Muscle layer of colon (tissue), 2 donors: ENCODE results near the gene STAC.

Source experiments
- H3K27ac ChIP-seq: one replicate; pipeline ENCODE4 v1.7.0; 2013; ENCODE audit warnings: low read depth, mild to moderate bottlenecking, low read length, moderate library complexity
- H3K27me3 ChIP-seq, 2 donors: one replicate each; pipeline ENCODE4 v1.7.0; 2013; ENCODE audit warnings: low read length in 2 of 2, mild to moderate bottlenecking in 2 of 2; ENCODE audit not compliant: insufficient read depth in 2 of 2, control insufficient read depth in 1 of 2
- H3K36me3 ChIP-seq: one replicate; pipeline ENCODE4 v1.7.0; 2013; ENCODE audit warnings: mild to moderate bottlenecking, low read length; ENCODE audit not compliant: insufficient read depth
- H3K4me1 ChIP-seq: one replicate; pipeline ENCODE4 v1.7.0; 2013; ENCODE audit warnings: mild to moderate bottlenecking, low read length; ENCODE audit not compliant: insufficient read depth
- H3K4me3 ChIP-seq, 2 donors: one replicate each; pipeline ENCODE4 v1.7.0; 2013; ENCODE audit warnings: low read length in 2 of 2, low read depth in 1 of 2, mild to moderate bottlenecking in 1 of 2, moderate library complexity in 1 of 2
- H3K9ac ChIP-seq: one replicate; pipeline ENCODE4 v1.7.0; 2013; ENCODE audit warnings: low read length
- H3K9me3 ChIP-seq: one replicate; pipeline ENCODE4 v1.7.0; 2013; ENCODE audit warnings: mild to moderate bottlenecking, low read length
- donor health status: abdominal sarcoma.
- donor health status: Adenocarcinoma of cecum.

The STAC gene

GRCh38 chr3:36482880-36483279 lies 102.6 kb downstream of the STAC start:
- H3K4me1 ChIP-seq = peaks cover 10% of the 10 kb centered on the region
- no peaks in the 10 kb centered on the region for H3K27me3 ChIP-seq
- H3K4me3 ChIP-seq = no peak overlapping the region
- no peaks in the 10 kb centered on the region for H3K9me3 ChIP-seq
- H3K36me3 ChIP-seq = no peaks in the 10 kb centered on the region
- no peak overlapping the region for H3K9ac ChIP-seq
- no peak overlapping the region for H3K27ac ChIP-seq

GRCh38 chr3:36483709-36484108 lies 103.4 kb downstream of the STAC start:
- H3K4me3 ChIP-seq = no peak overlapping the region
- no peaks in the 10 kb centered on the region for H3K27me3 ChIP-seq
- H3K4me1 ChIP-seq = peaks cover 10% of the 10 kb centered on the region
- no peak overlapping the region for H3K9ac ChIP-seq
- no peak overlapping the region for H3K27ac ChIP-seq
- no peaks in the 10 kb centered on the region for H3K36me3 ChIP-seq
- no peaks in the 10 kb centered on the region for H3K9me3 ChIP-seq

GRCh38 chr3:36484386-36484785 lies 104.1 kb downstream of the STAC start:
- Histone ChIP-seq H3K27ac (no peak overlapping the region), H3K4me3 (no peak overlapping the region), H3K4me1 (peaks cover 10% of the 10 kb centered on the region), H3K36me3 (no peaks in the 10 kb centered on the region), H3K9ac (no peak overlapping the region), H3K9me3 (no peaks in the 10 kb centered on the region), H3K27me3 (no peaks in the 10 kb centered on the region)

- no peaks in the 10 kb centered on the region for H3K9me3 ChIP-seq
- no peaks in the 10 kb centered on the region for H3K27me3 ChIP-seq
- H3K27ac ChIP-seq = no peak overlapping the region
- no peak overlapping the region for H3K4me3 ChIP-seq
- H3K36me3 ChIP-seq = no peaks in the 10 kb centered on the region
- H3K9ac ChIP-seq = no peak overlapping the region
- H3K4me1 ChIP-seq = peaks cover 4% of the 10 kb centered on the region
Observed at GRCh38 chr3:36486009-36486795, 105.9 kb downstream of the STAC start.

GRCh38 chr3:36487616-36488015 lies 107.3 kb downstream of the STAC start:
- peaks cover 4% of the 10 kb centered on the region for H3K4me1 ChIP-seq

GRCh38 chr3:36488077-36488789 lies 107.9 kb downstream of the STAC start:
- Histone ChIP-seq H3K9ac (no peak overlapping the region), H3K27me3 (no peaks in the 10 kb centered on the region), H3K9me3 (no peaks in the 10 kb centered on the region), H3K4me3 (no peak overlapping the region), H3K36me3 (no peaks in the 10 kb centered on the region), H3K27ac (no peak overlapping the region), H3K4me1 (peaks cover 4% of the 10 kb centered on the region)

More at GRCh38 chr3:36487616-36488015, 107.3 kb downstream of the STAC start:
- H3K27me3 ChIP-seq = no peaks in the 10 kb centered on the region
- H3K27ac ChIP-seq = no peak overlapping the region
- no peaks in the 10 kb centered on the region for H3K36me3 ChIP-seq
- no peak overlapping the region for H3K4me3 ChIP-seq
- no peaks in the 10 kb centered on the region for H3K9me3 ChIP-seq
- no peak overlapping the region for H3K9ac ChIP-seq

GRCh38 chr3:36489101-36489500 lies 108.8 kb downstream of the STAC start:
- Histone ChIP-seq H3K27ac (no peak overlapping the region), H3K4me3 (no peak overlapping the region), H3K9ac (no peak overlapping the region), H3K36me3 (no peaks in the 10 kb centered on the region), H3K27me3 (no peaks in the 10 kb centered on the region), H3K4me1 (peaks cover 5% of the 10 kb centered on the region), H3K9me3 (no peaks in the 10 kb centered on the region)

- no peak overlapping the region for H3K4me3 ChIP-seq
- no peaks in the 10 kb centered on the region for H3K36me3 ChIP-seq
- peaks cover 13% of the 10 kb centered on the region for H3K4me1 ChIP-seq
- no peak overlapping the region for H3K9ac ChIP-seq
- no peak overlapping the region for H3K27ac ChIP-seq
- H3K9me3 ChIP-seq = no peaks in the 10 kb centered on the region
- no peaks in the 10 kb centered on the region for H3K27me3 ChIP-seq
Observed at GRCh38 chr3:36489679-36490425, 109.5 kb downstream of the STAC start.

- Histone ChIP-seq H3K36me3 (no peaks in the 10 kb centered on the region), H3K4me3 (no peak overlapping the region), H3K27me3 (no peaks in the 10 kb centered on the region), H3K4me1 (peaks cover 38% of the 10 kb centered on the region), H3K9ac (no peak overlapping the region), H3K27ac (no peak overlapping the region), H3K9me3 (no peaks in the 10 kb centered on the region)
Observed at GRCh38 chr3:36493051-36493450, 112.7 kb downstream of the STAC start.

- H3K9ac ChIP-seq = no peak overlapping the region
- H3K4me3 ChIP-seq = no peak overlapping the region
- H3K9me3 ChIP-seq = no peaks in the 10 kb centered on the region
- no peaks in the 10 kb centered on the region for H3K27me3 ChIP-seq
- no peaks in the 10 kb centered on the region for H3K36me3 ChIP-seq
- H3K4me1 ChIP-seq = peaks cover 38% of the 10 kb centered on the region
- H3K27ac ChIP-seq = peak overlapping the region; percentile 14
Observed at GRCh38 chr3:36494461-36495109, 114.3 kb downstream of the STAC start.
